Measurements from ENCODE around the gene DLG2.

DLG2 gene

GRCh38 chr11:85582111-85582510 lies 45.0 kb downstream of the DLG2 start:
- Histone ChIP-seq H3K4me1 (ENCODE audit: control insufficient read depth, low read length) (no peaks in the 10 kb centered on the region), H3K79me2 (ENCODE audit: control insufficient read depth, low read length) (no peaks in the 10 kb centered on the region), H4K20me1 (ENCODE audit: control insufficient read depth, insufficient read depth, low read depth, low read length) (no peaks in the 10 kb centered on the region), H3K27me3 (ENCODE audit: control insufficient read depth, low read length) (no peaks in the 10 kb centered on the region), H3K4me2 (ENCODE audit: low read length) (no peak overlapping the region), H3F3A (ENCODE audit: control insufficient read depth, insufficient read depth) (no peaks in the 10 kb centered on the region), H3K9me3 (ENCODE audit: control insufficient read depth, insufficient read depth, low read length) (no peaks in the 10 kb centered on the region), H3K4me3 (ENCODE audit: low read length) (no peak overlapping the region), H3K36me3 (ENCODE audit: control insufficient read depth, low read length) (no peaks in the 10 kb centered on the region), H3K27ac (ENCODE audit: low read depth, low read length) (no peak overlapping the region), H3K9me2 (replicated peaks; ENCODE audit: control insufficient read depth, low read length) (no peaks in the 10 kb centered on the region)
- TF ChIP-seq CTCF (IDR thresholded peaks at IDR 0.05; ENCODE audit: low read depth, low read length, poor library complexity, severe bottlenecking) (no peak), EZH2phosphoT487 (IDR thresholded peaks at IDR 0.05; ENCODE audit: borderline replicate concordance, low read length) (no peak)

- no peaks in the 10 kb centered on the region for H3K9me2 ChIP-seq (replicated peaks; ENCODE audit: control insufficient read depth, low read length)
- no peak overlapping the region for H3K4me3 ChIP-seq (ENCODE audit: low read length)
- H3K27me3 ChIP-seq (ENCODE audit: control insufficient read depth, low read length), result no peaks in the 10 kb centered on the region
- H4K20me1 ChIP-seq (ENCODE audit: control insufficient read depth, insufficient read depth, low read depth, low read length), result no peaks in the 10 kb centered on the region
- TF ChIP-seq CTCF (IDR thresholded peaks at IDR 0.05; ENCODE audit: low read depth, low read length, poor library complexity, severe bottlenecking) (no peak), EZH2phosphoT487 (IDR thresholded peaks at IDR 0.05; ENCODE audit: borderline replicate concordance, low read length) (no peak)
- no peaks in the 10 kb centered on the region for H3K36me3 ChIP-seq (ENCODE audit: control insufficient read depth, low read length)
- no peak overlapping the region for H3K4me2 ChIP-seq (ENCODE audit: low read length)
- H3K27ac ChIP-seq (ENCODE audit: low read depth, low read length), result no peak overlapping the region
- H3K79me2 ChIP-seq (ENCODE audit: control insufficient read depth, low read length), result no peaks in the 10 kb centered on the region
- H3K4me1 ChIP-seq (ENCODE audit: control insufficient read depth, low read length), result no peaks in the 10 kb centered on the region
- peaks cover 3% of the 10 kb centered on the region; the same call in 1 of the 2 replicates for H3K9me3 ChIP-seq (ENCODE audit: control insufficient read depth, insufficient read depth, low read length)
- no peaks in the 10 kb centered on the region for H3F3A ChIP-seq (ENCODE audit: control insufficient read depth, insufficient read depth)
Observed at GRCh38 chr11:85575388-85575787, 51.8 kb downstream of the DLG2 start.

- no peaks in the 10 kb centered on the region for H3K9me2 ChIP-seq (replicated peaks; ENCODE audit: control insufficient read depth, low read length)
- no peaks in the 10 kb centered on the region for H3K79me2 ChIP-seq (ENCODE audit: control insufficient read depth, low read length)
- H3F3A ChIP-seq (ENCODE audit: control insufficient read depth, insufficient read depth), result no peaks in the 10 kb centered on the region
- no peaks in the 10 kb centered on the region for H3K4me1 ChIP-seq (ENCODE audit: control insufficient read depth, low read length)
- no peak overlapping the region for H3K4me3 ChIP-seq (ENCODE audit: low read length)
- H3K4me2 ChIP-seq (ENCODE audit: low read length), result no peak overlapping the region
- peaks cover 3% of the 10 kb centered on the region; the same call in 1 of the 2 replicates for H3K9me3 ChIP-seq (ENCODE audit: control insufficient read depth, insufficient read depth, low read length)
- no peaks in the 10 kb centered on the region for H4K20me1 ChIP-seq (ENCODE audit: control insufficient read depth, insufficient read depth, low read depth, low read length)
- H3K36me3 ChIP-seq (ENCODE audit: control insufficient read depth, low read length), result no peaks in the 10 kb centered on the region
- H3K27ac ChIP-seq (ENCODE audit: low read depth, low read length), result no peak overlapping the region
- TF ChIP-seq EZH2phosphoT487 (IDR thresholded peaks at IDR 0.05; ENCODE audit: borderline replicate concordance, low read length), result no peak
- no peak for TF ChIP-seq CTCF (IDR thresholded peaks at IDR 0.05; ENCODE audit: low read depth, low read length, poor library complexity, severe bottlenecking)
- H3K27me3 ChIP-seq (ENCODE audit: control insufficient read depth, low read length), result no peaks in the 10 kb centered on the region
Observed at GRCh38 chr11:85572056-85572455, 55.1 kb downstream of the DLG2 start.

Measured in DOHH2 (cell line).